RKO (cell line): ENCODE results near the gene PATL2.
"Not testable (repeated sequence)": the region's sequence is repeated elsewhere in the genome, so short reads cannot be mapped to it uniquely, and the experiment has no call there.

Experiments used
- DNase-seq: peaks from one replicate; pipeline ENCODE4 v3.0.0-alpha.2; 2016; ENCODE audit warnings: low spot score

Gene PATL2

GRCh38 chr15:44690245-44690644, 20.9 kb downstream of the PATL2 start:
- not testable (repeated sequence) for DNase-seq

GRCh38 chr15:44689318-44689717, 21.8 kb downstream of the PATL2 start:
- DNase-seq: not testable (repeated sequence)

GRCh38 chr15:44682809-44683682, 28.1 kb downstream of the PATL2 start:
- not testable (repeated sequence) for DNase-seq

- no peak for DNase-seq
Measured at GRCh38 chr15:44682211-44682610, 28.9 kb downstream of the PATL2 start.

- DNase-seq: no peak
Measured at GRCh38 chr15:44676676-44677075, 34.4 kb downstream of the PATL2 start.

GRCh38 chr15:44675911-44676310, 35.2 kb downstream of the PATL2 start:
- DNase-seq: no peak

- DNase-seq: no peak
Measured at GRCh38 chr15:44673639-44674038, 37.5 kb downstream of the PATL2 start.

- DNase-seq: no peak
Measured at GRCh38 chr15:44670087-44670950, 40.8 kb downstream of the PATL2 start.

- no peak for DNase-seq
Measured at GRCh38 chr15:44668921-44669320, 42.2 kb downstream of the PATL2 start.

GRCh38 chr15:44667039-44667360, 44.1 kb downstream of the PATL2 start:
- DNase-seq: no peak

GRCh38 chr15:44666210-44667038, 44.7 kb downstream of the PATL2 start:
- no peak for DNase-seq

- DNase-seq: peak; percentile 98
Measured at GRCh38 chr15:44663410-44664308, 47.5 kb downstream of the PATL2 start, which contains the start of gene SPG11. SPG11 (minus strand) TSS chr15:44663662; CDS start chr15:44663647, 15 bp downstream.

GRCh38 chr15:44662478-44663409, 48.4 kb downstream of the PATL2 start:
- DNase-seq: peak; percentile 78

GRCh38 chr15:44661576-44661975, 49.5 kb downstream of the PATL2 start:
- no peak for DNase-seq

GRCh38 chr15:44659056-44659455, 52.1 kb downstream of the PATL2 start:
- no peak for DNase-seq

- no peak for DNase-seq
Measured at GRCh38 chr15:44657378-44657777, 53.7 kb downstream of the PATL2 start.

- no peak for DNase-seq
Measured at GRCh38 chr15:44656913-44657312, 54.2 kb downstream of the PATL2 start.

- DNase-seq: no peak
Measured at GRCh38 chr15:44656298-44656697, 54.8 kb downstream of the PATL2 start.

GRCh38 chr15:44654858-44655257, 56.3 kb downstream of the PATL2 start:
- no peak for DNase-seq

GRCh38 chr15:44647637-44648036, 63.5 kb downstream of the PATL2 start:
- DNase-seq: no peak
